ENCODE measurements around the gene PRR5L.

The PRR5L gene

DNA sequence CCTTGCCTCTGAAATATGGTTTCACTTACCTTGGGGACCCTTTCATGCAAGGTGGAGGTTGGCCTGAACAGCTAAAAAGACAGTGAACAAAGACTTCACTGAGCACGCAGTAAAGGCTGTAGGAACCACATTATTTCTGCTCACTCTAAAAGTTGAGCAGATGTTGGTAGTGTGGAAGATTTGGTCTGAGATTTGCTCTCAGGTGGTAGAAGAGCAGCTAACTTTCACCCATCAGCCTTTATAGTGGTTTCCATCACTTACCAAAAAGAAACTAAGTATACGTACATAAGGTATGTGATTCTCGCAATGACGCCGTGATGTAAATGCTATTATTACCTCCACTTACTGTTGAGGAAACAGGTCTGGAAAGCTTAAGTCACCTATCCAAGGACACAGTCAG is 47.3 kb downstream of the PRR5L start:
- TF ChIP-seq, protein P1, sequence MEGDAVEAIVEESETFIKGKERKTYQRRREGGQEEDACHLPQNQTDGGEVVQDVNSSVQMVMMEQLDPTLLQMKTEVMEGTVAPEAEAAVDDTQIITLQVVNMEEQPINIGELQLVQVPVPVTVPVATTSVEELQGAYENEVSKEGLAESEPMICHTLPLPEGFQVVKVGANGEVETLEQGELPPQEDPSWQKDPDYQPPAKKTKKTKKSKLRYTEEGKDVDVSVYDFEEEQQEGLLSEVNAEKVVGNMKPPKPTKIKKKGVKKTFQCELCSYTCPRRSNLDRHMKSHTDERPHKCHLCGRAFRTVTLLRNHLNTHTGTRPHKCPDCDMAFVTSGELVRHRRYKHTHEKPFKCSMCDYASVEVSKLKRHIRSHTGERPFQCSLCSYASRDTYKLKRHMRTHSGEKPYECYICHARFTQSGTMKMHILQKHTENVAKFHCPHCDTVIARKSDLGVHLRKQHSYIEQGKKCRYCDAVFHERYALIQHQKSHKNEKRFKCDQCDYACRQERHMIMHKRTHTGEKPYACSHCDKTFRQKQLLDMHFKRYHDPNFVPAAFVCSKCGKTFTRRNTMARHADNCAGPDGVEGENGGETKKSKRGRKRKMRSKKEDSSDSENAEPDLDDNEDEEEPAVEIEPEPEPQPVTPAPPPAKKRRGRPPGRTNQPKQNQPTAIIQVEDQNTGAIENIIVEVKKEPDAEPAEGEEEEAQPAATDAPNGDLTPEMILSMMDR (IDR thresholded peaks at IDR 0.05; ENCODE audit: insufficient read depth, low read length, poor library complexity, severe bottlenecking), result no peak
- no peak for TF ChIP-seq EZH2phosphoT487 (conservative IDR thresholded peaks at IDR 0.05; ENCODE audit: low read length)

DNA sequence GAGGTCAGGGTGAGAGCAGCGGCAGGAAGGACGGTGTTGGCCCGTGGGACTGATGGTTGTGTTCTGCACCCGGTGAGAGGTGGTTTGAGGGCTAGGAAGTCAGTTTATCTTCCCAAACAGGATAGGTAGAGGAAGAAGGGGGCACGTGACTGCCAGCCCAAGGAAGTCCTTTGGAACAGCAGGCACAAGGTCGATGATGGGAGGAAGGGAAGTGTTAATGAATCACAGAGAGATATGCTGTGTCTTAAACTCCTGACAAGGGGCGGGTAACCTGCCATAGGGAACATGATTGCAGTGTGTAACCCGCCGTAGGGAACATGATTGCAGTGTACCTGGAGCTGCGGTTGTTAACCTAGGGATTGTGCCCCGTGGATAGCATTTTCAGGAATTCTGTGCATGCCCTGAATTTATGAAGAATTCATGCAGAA is 49.0 kb downstream of the PRR5L start:
- Histone ChIP-seq H3K27ac (ENCODE audit: low read depth, low read length) (no peak overlapping the region), H3K4me2 (ENCODE audit: low read depth, low read length, poor library complexity, severe bottlenecking) (no peak overlapping the region), H3K27me3 (ENCODE audit: low read length) (no peaks in the 10 kb centered on the region), H3K36me3 (ENCODE audit: low read length) (no peaks in the 10 kb centered on the region), H3K9ac (ENCODE audit: low read length) (no peak overlapping the region), H4K20me1 (ENCODE audit: low read depth, low read length) (no peaks in the 10 kb centered on the region), H2AFZ (ENCODE audit: low read depth, low read length, severe bottlenecking) (no peak overlapping the region), H3K9me2 (replicated peaks; ENCODE audit: insufficient read depth, low read length) (no peaks in the 10 kb centered on the region), H3K79me2 (ENCODE audit: insufficient read depth, low read length) (no peaks in the 10 kb centered on the region), H3K4me3 (ENCODE audit: insufficient read depth, low read length, poor library complexity, severe bottlenecking) (no peak overlapping the region), H3K9me3 (ENCODE audit: insufficient read depth, low read length) (no peaks in the 10 kb centered on the region), H3F3A (ENCODE audit: insufficient read depth) (no peaks in the 10 kb centered on the region)
- no peak for TF ChIP-seq EZH2phosphoT487 (conservative IDR thresholded peaks at IDR 0.05; ENCODE audit: low read length)
- TF ChIP-seq, protein P1 (IDR thresholded peaks at IDR 0.05; ENCODE audit: insufficient read depth, low read length, poor library complexity, severe bottlenecking), result no peak

More for the DNA sequence above, 47.3 kb downstream of the PRR5L start:
- Histone ChIP-seq H3K4me2 (ENCODE audit: low read depth, low read length, poor library complexity, severe bottlenecking) (no peak overlapping the region), H3K36me3 (ENCODE audit: low read length) (no peaks in the 10 kb centered on the region), H3K4me3 (ENCODE audit: insufficient read depth, low read length, poor library complexity, severe bottlenecking) (no peak overlapping the region), H3K9me3 (ENCODE audit: insufficient read depth, low read length) (no peaks in the 10 kb centered on the region), H2AFZ (ENCODE audit: low read depth, low read length, severe bottlenecking) (no peak overlapping the region), H3K9ac (ENCODE audit: low read length) (no peak overlapping the region), H3K27ac (ENCODE audit: low read depth, low read length) (no peak overlapping the region), H3K79me2 (ENCODE audit: insufficient read depth, low read length) (no peaks in the 10 kb centered on the region), H3K9me2 (replicated peaks; ENCODE audit: insufficient read depth, low read length) (no peaks in the 10 kb centered on the region), H3K27me3 (ENCODE audit: low read length) (no peaks in the 10 kb centered on the region), H4K20me1 (ENCODE audit: low read depth, low read length) (no peaks in the 10 kb centered on the region), H3F3A (ENCODE audit: insufficient read depth) (no peaks in the 10 kb centered on the region)

DNA sequence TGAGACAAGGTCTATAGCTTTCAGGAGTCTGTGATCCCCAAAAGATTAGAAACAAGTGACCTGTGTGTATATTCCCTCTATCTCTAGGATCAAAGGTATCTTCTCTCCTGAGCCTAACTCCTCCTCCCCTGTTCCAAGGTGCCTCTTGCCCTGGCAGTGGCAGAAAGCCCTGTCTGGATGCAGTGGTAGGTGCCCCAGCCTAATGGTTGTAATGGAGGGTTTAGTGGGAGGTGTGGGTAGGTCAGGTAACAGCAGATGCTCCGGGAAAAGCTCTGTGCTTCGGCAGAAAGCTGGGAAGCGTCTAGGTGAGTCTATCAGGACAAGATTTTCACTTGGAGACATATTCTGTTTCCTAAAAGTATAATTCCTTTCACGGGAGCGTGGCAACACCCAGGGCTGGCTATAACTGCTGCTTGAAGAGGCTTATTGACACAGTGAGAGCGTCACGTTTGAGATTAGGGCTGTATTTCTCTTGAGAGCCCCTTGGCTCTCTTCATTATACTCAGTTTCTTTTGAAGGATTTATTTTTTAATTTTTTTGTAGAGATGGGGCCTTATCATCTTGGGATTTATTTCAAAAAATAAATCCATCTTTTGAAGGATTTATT is 49.5 kb downstream of the PRR5L start:
- Histone ChIP-seq H3K36me3 (ENCODE audit: low read length) (no peaks in the 10 kb centered on the region), H2AFZ (ENCODE audit: low read depth, low read length, severe bottlenecking) (no peak overlapping the region), H3K79me2 (ENCODE audit: insufficient read depth, low read length) (no peaks in the 10 kb centered on the region), H3K4me3 (ENCODE audit: insufficient read depth, low read length, poor library complexity, severe bottlenecking) (no peak overlapping the region), H3K4me2 (ENCODE audit: low read depth, low read length, poor library complexity, severe bottlenecking) (no peak overlapping the region), H3K9ac (ENCODE audit: low read length) (no peak overlapping the region), H3K9me2 (replicated peaks; ENCODE audit: insufficient read depth, low read length) (no peaks in the 10 kb centered on the region), H3K27ac (ENCODE audit: low read depth, low read length) (no peak overlapping the region), H3K9me3 (ENCODE audit: insufficient read depth, low read length) (no peaks in the 10 kb centered on the region), H3F3A (ENCODE audit: insufficient read depth) (no peaks in the 10 kb centered on the region), H4K20me1 (ENCODE audit: low read depth, low read length) (no peaks in the 10 kb centered on the region), H3K27me3 (ENCODE audit: low read length) (no peaks in the 10 kb centered on the region)
- no peak for TF ChIP-seq EZH2phosphoT487 (conservative IDR thresholded peaks at IDR 0.05; ENCODE audit: low read length)
- TF ChIP-seq, protein P1 (IDR thresholded peaks at IDR 0.05; ENCODE audit: insufficient read depth, low read length, poor library complexity, severe bottlenecking), result no peak

All from SU-DHL-6 (cell line).